Kidney (tissue), 14 donors: ENCODE data around the gene C4orf54. TPM values are rescaled to one million over a fixed set of nuclear protein-coding genes. Genes with fewer than 3 reads are reported as not detected.

Experiments used
- DNase-seq, 5 donors: peaks; one replicate each; pipeline ENCODE4 v3.0.0-alpha.2; 2013 to 2020
- FAIRE-seq: peaks from 2 replicates; lab custom pipeline; 2012; peaks lifted over from hg19 to GRCh38; lab: Jason Lieb, UNC
- H3K27ac ChIP-seq, 2 donors: one replicate each; pipeline ENCODE4 v1.7.0; 2013; ENCODE audit warnings: low read depth in 2 of 2, low read length in 2 of 2, inconsistent platforms in 1 of 2
- H3K27me3 ChIP-seq: one replicate; pipeline ENCODE4 v1.7.1; 2013; ENCODE audit warnings: low read length, inconsistent platforms; ENCODE audit not compliant: control insufficient read depth, insufficient read depth
- H3K36me3 ChIP-seq, 3 donors: one replicate each; pipeline versions ENCODE4 v1.7.0 to v1.7.1; 2013; ENCODE audit warnings: low read length in 3 of 3, control low read depth in 1 of 3, inconsistent platforms in 1 of 3; ENCODE audit not compliant: insufficient read depth in 3 of 3, control insufficient read depth in 2 of 3
- H3K4me1 ChIP-seq, 3 donors: one replicate each; pipeline versions ENCODE4 v1.7.0 to v1.7.1; 2013; ENCODE audit warnings: low read length in 3 of 3, inconsistent platforms in 1 of 3, low read depth in 1 of 3; ENCODE audit not compliant: control insufficient read depth in 2 of 3, insufficient read depth in 2 of 3
- H3K4me3 ChIP-seq, 3 donors: one replicate each; pipeline versions ENCODE4 v1.7.0 to v1.8.1; 2013; ENCODE audit warnings: low read length in 3 of 3, control low read depth in 1 of 3, inconsistent platforms in 1 of 3
- H3K9ac ChIP-seq, 3 donors: one replicate each; pipeline versions ENCODE4 v1.7.0 to v1.7.1; 2013; ENCODE audit warnings: low read length in 3 of 3, control low read depth in 1 of 3, inconsistent platforms in 1 of 3
- H3K9me3 ChIP-seq, 3 donors: one replicate each; pipeline versions ENCODE4 v1.7.0 to v1.7.1; 2013; ENCODE audit warnings: low read length in 3 of 3, control low read depth in 1 of 3, inconsistent platforms in 1 of 3; ENCODE audit not compliant: control insufficient read depth in 2 of 3, insufficient read depth in 1 of 3
- CTCF ChIP-seq: IDR thresholded peaks from 3 replicates; pipeline ENCODE4 v1.5.1; 2012; ENCODE audit warnings: mild to moderate bottlenecking, moderate library complexity, borderline replicate concordance; ENCODE audit not compliant: insufficient read depth; ENCODE audit errors: extremely low read depth
- intact Hi-C: fragments of 100-400 bp; cut with DNase I; formaldehyde crosslinking; loops from one replicate; pipeline ENCODE4 v1.11.1; 2022
- polyA plus RNA-seq: library from polyadenylated mRNA; stranded (reverse); fragments of 350-450 nt; fragmentation: Illumina TruSeq; extraction: RNeasy Lipid Tissue Mini Kit (QIAGEN cat#74804); gene quantifications from one replicate; pipeline ENCODE4 v1.2.3, GENCODE V29; 2014; ENCODE audit warnings: low read depth, low replicate concordance; ENCODE audit not compliant: insufficient read depth
- total RNA-seq: library from RNA; stranded (reverse); fragmentation: NEBNext Ultra II Directional; extraction: Animal tissue kit (Norgen Biotek cat#: 25700); gene quantifications from one replicate; pipeline ENCODE4 v1.2.1, GENCODE V29; 2021
- donor health status: control.
- donor health status: control.
- donor health status: control.
- donor health status: control.
- donor health status: control.
- donor health status: DM: yes; HTN: yes; CAD: no.
- donor health status: Normal renal cell carcinoma (clear cell type).

Gene C4orf54
- total and polyA plus RNA-seq, 2 donors from 2014 or later: 0.19 to 0.56 TPM

GRCh38 chr4:99685234-99685633, 27.6 kb upstream of the C4orf54 start:
- Histone ChIP-seq H3K9ac (no peak overlapping the region), H3K27me3 (no peaks in the 10 kb centered on the region), H3K27ac (no peak overlapping the region), H3K36me3 (no peaks in the 10 kb centered on the region), H3K4me1 (no peaks in the 10 kb centered on the region), H3K4me3 (no peak overlapping the region), H3K9me3 (no peaks in the 10 kb centered on the region)
- no peak for TF ChIP-seq CTCF
- no peak for DNase-seq
- intact Hi-C loops: no loop called here
- no peak for FAIRE-seq

GRCh38 chr4:99683895-99684294, 26.3 kb upstream of the C4orf54 start:
- Histone ChIP-seq H3K27me3 (no peaks in the 10 kb centered on the region), H3K27ac (no peak overlapping the region), H3K4me1 (no peaks in the 10 kb centered on the region), H3K9ac (no peak overlapping the region), H3K9me3 (no peaks in the 10 kb centered on the region), H3K4me3 (no peak overlapping the region), H3K36me3 (no peaks in the 10 kb centered on the region)
- no peak for FAIRE-seq
- no peak for DNase-seq
- intact Hi-C loops: no loop called here
- no peak for TF ChIP-seq CTCF

GRCh38 chr4:99679976-99680375, 22.3 kb upstream of the C4orf54 start:
- TF ChIP-seq CTCF: no peak
- Histone ChIP-seq H3K27ac (no peak overlapping the region), H3K9me3 (no peaks in the 10 kb centered on the region), H3K36me3 (no peaks in the 10 kb centered on the region), H3K4me3 (no peak overlapping the region), H3K27me3 (no peaks in the 10 kb centered on the region), H3K9ac (no peak overlapping the region), H3K4me1 (no peaks in the 10 kb centered on the region)
- DNase-seq: no peak
- no peak for FAIRE-seq
- intact Hi-C loops: no loop called here

- DNase-seq (peak in 2 of 5 donors; percentile 42), FAIRE-seq (no peak)
- Histone ChIP-seq H3K36me3 (no peaks in the 10 kb centered on the region), H3K4me1 (no peaks in the 10 kb centered on the region), H3K9ac (no peak overlapping the region), H3K27ac (no peak overlapping the region), H3K4me3 (peak overlapping the region in 1 of 3 donors; percentile 18), H3K9me3 (no peaks in the 10 kb centered on the region), H3K27me3 (no peaks in the 10 kb centered on the region)
- TF ChIP-seq CTCF: no peak
- intact Hi-C loops: no loop called here
These were observed 21.6 kb upstream of the C4orf54 start for GRCh38 chr4:99679204-99679603.
